ENCODE data around the gene SORCS2.
"Not testable (repeated sequence)": the region's sequence is repeated elsewhere in the genome, so short reads cannot be mapped to it uniquely, and the experiment has no call there.

The SORCS2 gene

GRCh38 chr4:7434141-7434765, 241.9 kb downstream of the SORCS2 start:
- H3K4me3 Mint-ChIP-seq: no peak overlapping the region
- no peaks in the 10 kb centered on the region for H3K9me3 Mint-ChIP-seq
- no peak overlapping the region for H3K27ac Mint-ChIP-seq
- DNase-seq (no peak), ATAC-seq (no peak)
- no peaks in the 10 kb centered on the region for H3K27me3 Mint-ChIP-seq
- H3K4me1 Mint-ChIP-seq: no peaks in the 10 kb centered on the region

GRCh38 chr4:7434766-7435150, 242.4 kb downstream of the SORCS2 start, which contains the start of gene PSAPL1:
PSAPL1 (minus strand) TSS chr4:7434930; CDS start chr4:7434879, 51 bp downstream.
- ATAC-seq: peak; percentile 25
- no peak for DNase-seq
- no peak within 1 kb of the TSS for H3K4me3 Mint-ChIP-seq
- no peaks in the 10 kb centered on the region for H3K4me1 Mint-ChIP-seq
- no peaks in the 10 kb centered on the region for H3K27me3 Mint-ChIP-seq
- no peak within 1 kb of the TSS for H3K27ac Mint-ChIP-seq
- H3K9me3 Mint-ChIP-seq: no peaks in the 10 kb centered on the region

GRCh38 chr4:7435471-7436061, 243.2 kb downstream of the SORCS2 start:
- no peak overlapping the region for H3K4me3 Mint-ChIP-seq
- DNase-seq (no peak), ATAC-seq (no peak)
- no peaks in the 10 kb centered on the region for H3K27me3 Mint-ChIP-seq
- H3K4me1 Mint-ChIP-seq: no peaks in the 10 kb centered on the region
- H3K27ac Mint-ChIP-seq: no peak overlapping the region
- no peaks in the 10 kb centered on the region for H3K9me3 Mint-ChIP-seq

- Mint-ChIP-seq H3K9me3 (no peaks in the 10 kb centered on the region), H3K27me3 (peaks cover 5% of the 10 kb centered on the region)
Observed at GRCh38 chr4:7436256-7436655, 243.9 kb downstream of the SORCS2 start.

GRCh38 chr4:7439699-7440098, 247.4 kb downstream of the SORCS2 start:
- DNase-seq (no peak), ATAC-seq (no peak)
- Mint-ChIP-seq H3K27me3 (peaks cover 17% of the 10 kb centered on the region), H3K4me3 (no peak overlapping the region), H3K9me3 (no peaks in the 10 kb centered on the region), H3K27ac (no peak overlapping the region), H3K4me1 (no peaks in the 10 kb centered on the region)

More at GRCh38 chr4:7436256-7436655, 243.9 kb downstream of the SORCS2 start:
- Mint-ChIP-seq H3K27ac (no peak overlapping the region), H3K4me3 (no peak overlapping the region), H3K4me1 (no peaks in the 10 kb centered on the region)
- DNase-seq (no peak), ATAC-seq (no peak)

GRCh38 chr4:7441201-7441600, 248.9 kb downstream of the SORCS2 start:
- H3K27ac Mint-ChIP-seq: no peak overlapping the region
- no peaks in the 10 kb centered on the region for H3K9me3 Mint-ChIP-seq
- DNase-seq (no peak), ATAC-seq (no peak)
- no peaks in the 10 kb centered on the region for H3K4me1 Mint-ChIP-seq
- H3K27me3 Mint-ChIP-seq: peaks cover 25% of the 10 kb centered on the region
- H3K4me3 Mint-ChIP-seq: no peak overlapping the region

- Mint-ChIP-seq H3K4me1 (no peaks in the 10 kb centered on the region), H3K27ac (no peak overlapping the region), H3K4me3 (no peak overlapping the region), H3K27me3 (peaks cover 25% of the 10 kb centered on the region), H3K9me3 (no peaks in the 10 kb centered on the region)
- ATAC-seq (no peak), DNase-seq (no peak)
Observed at GRCh38 chr4:7442574-7443162, 250.3 kb downstream of the SORCS2 start.

- Mint-ChIP-seq H3K4me3 (no peak overlapping the region), H3K4me1 (no peaks in the 10 kb centered on the region), H3K27me3 (peaks cover 25% of the 10 kb centered on the region), H3K9me3 (no peaks in the 10 kb centered on the region), H3K27ac (peak overlapping the region in 1 of 2 donors; percentile 81)
- DNase-seq (no peak), ATAC-seq (no peak)
Observed at GRCh38 chr4:7444314-7444713, 252.0 kb downstream of the SORCS2 start.

- H3K27me3 Mint-ChIP-seq: peaks cover 25% of the 10 kb centered on the region
- H3K9me3 Mint-ChIP-seq: no peaks in the 10 kb centered on the region
- no peaks in the 10 kb centered on the region for H3K4me1 Mint-ChIP-seq
- no peak for DNase-seq
- H3K4me3 Mint-ChIP-seq: no peak overlapping the region
- peak overlapping the region in 1 of 2 donors; percentile 81 for H3K27ac Mint-ChIP-seq
- ATAC-seq: no peak
Observed at GRCh38 chr4:7444731-7445130, 252.4 kb downstream of the SORCS2 start.

- Mint-ChIP-seq H3K27ac (no peak overlapping the region), H3K27me3 (peaks cover 18% of the 10 kb centered on the region)
- no peak for ATAC-seq
Observed at GRCh38 chr4:7447236-7447635, 254.9 kb downstream of the SORCS2 start.

GRCh38 chr4:7448036-7448435, 255.7 kb downstream of the SORCS2 start:
- H3K4me1 Mint-ChIP-seq: no peaks in the 10 kb centered on the region
- peaks cover 18% of the 10 kb centered on the region for H3K27me3 Mint-ChIP-seq
- H3K9me3 Mint-ChIP-seq: no peaks in the 10 kb centered on the region
- no peak overlapping the region for H3K27ac Mint-ChIP-seq
- no peak overlapping the region for H3K4me3 Mint-ChIP-seq
- no peak for DNase-seq
- ATAC-seq: no peak

More at GRCh38 chr4:7447236-7447635, 254.9 kb downstream of the SORCS2 start:
- DNase-seq: no peak
- H3K4me3 Mint-ChIP-seq: no peak overlapping the region
- H3K4me1 Mint-ChIP-seq: no peaks in the 10 kb centered on the region
- no peaks in the 10 kb centered on the region for H3K9me3 Mint-ChIP-seq

GRCh38 chr4:7450775-7451433, 258.6 kb downstream of the SORCS2 start:
- ATAC-seq: no peak
- no peaks in the 10 kb centered on the region for H3K27me3 Mint-ChIP-seq
- H3K4me1 Mint-ChIP-seq: no peaks in the 10 kb centered on the region
- no peak overlapping the region for H3K4me3 Mint-ChIP-seq
- no peak for DNase-seq
- H3K9me3 Mint-ChIP-seq: no peaks in the 10 kb centered on the region
- no peak overlapping the region for H3K27ac Mint-ChIP-seq

- no peaks in the 10 kb centered on the region for H3K4me1 Mint-ChIP-seq
- H3K4me3 Mint-ChIP-seq: no peak overlapping the region
- H3K27ac Mint-ChIP-seq: no peak overlapping the region
- no peaks in the 10 kb centered on the region for H3K9me3 Mint-ChIP-seq
- ATAC-seq (peak; percentile 20), DNase-seq (no peak)
- no peaks in the 10 kb centered on the region for H3K27me3 Mint-ChIP-seq
Observed at GRCh38 chr4:7451434-7451789, 259.1 kb downstream of the SORCS2 start.

- peak; percentile 33 for ATAC-seq
- H3K27me3 Mint-ChIP-seq: no peaks in the 10 kb centered on the region
- no peak overlapping the region for H3K27ac Mint-ChIP-seq
- H3K4me3 Mint-ChIP-seq: no peak overlapping the region
- H3K4me1 Mint-ChIP-seq: no peaks in the 10 kb centered on the region
- DNase-seq: no peak
- H3K9me3 Mint-ChIP-seq: no peaks in the 10 kb centered on the region
Observed at GRCh38 chr4:7451800-7452199, 259.5 kb downstream of the SORCS2 start.

- not testable (repeated sequence) for H3K27ac Mint-ChIP-seq, H3K4me1 Mint-ChIP-seq, H3K27me3 Mint-ChIP-seq, ATAC-seq, H3K4me3 Mint-ChIP-seq, DNase-seq, H3K9me3 Mint-ChIP-seq
Observed at GRCh38 chr4:7452802-7453201, 260.5 kb downstream of the SORCS2 start.

Data from stimulated activated naive CD8-positive, alpha-beta T cell treated with anti-CD3 and anti-CD28 coated beads, Interleukin-15, amount 100 ng/mL, for 72 hours (primary cell).